ENCODE results near the gene ALDH7A1.
"Not testable (repeated sequence)": the region's sequence is repeated elsewhere in the genome, so short reads cannot be mapped to it uniquely, and the experiment has no call there.

ALDH7A1 gene

GRCh38 chr5:126531543-126532120 lies 63.4 kb downstream of the ALDH7A1 start:
- DNase-seq: no peak

GRCh38 chr5:126527892-126528291 lies 67.1 kb downstream of the ALDH7A1 start:
- no peak for DNase-seq

- DNase-seq: no peak
Observed at GRCh38 chr5:126527158-126527557, 67.9 kb downstream of the ALDH7A1 start.

GRCh38 chr5:126526493-126526892 lies 68.5 kb downstream of the ALDH7A1 start:
- no peak for DNase-seq

GRCh38 chr5:126525630-126526245 lies 69.3 kb downstream of the ALDH7A1 start:
- DNase-seq: no peak

- no peak for DNase-seq
Observed at GRCh38 chr5:126523818-126524510, 71.1 kb downstream of the ALDH7A1 start.

GRCh38 chr5:126521130-126521529 lies 73.9 kb downstream of the ALDH7A1 start:
- DNase-seq: no peak

GRCh38 chr5:126520593-126520953 lies 74.4 kb downstream of the ALDH7A1 start:
- no peak for DNase-seq

GRCh38 chr5:126519637-126520592 lies 75.1 kb downstream of the ALDH7A1 start:
- no peak for DNase-seq

GRCh38 chr5:126519223-126519622 lies 75.8 kb downstream of the ALDH7A1 start:
- DNase-seq: not testable (repeated sequence)

GRCh38 chr5:126516852-126517251 lies 78.2 kb downstream of the ALDH7A1 start:
- no peak for DNase-seq

- no peak for DNase-seq
Observed at GRCh38 chr5:126516133-126516532, 78.9 kb downstream of the ALDH7A1 start.

- no peak for DNase-seq
Observed at GRCh38 chr5:126515337-126515736, 79.7 kb downstream of the ALDH7A1 start.

- no peak for DNase-seq
Observed at GRCh38 chr5:126514558-126515141, 80.4 kb downstream of the ALDH7A1 start.

GRCh38 chr5:126514131-126514557 lies 80.9 kb downstream of the ALDH7A1 start:
- DNase-seq: no peak

GRCh38 chr5:126513703-126514102 lies 81.3 kb downstream of the ALDH7A1 start:
- DNase-seq: no peak

- DNase-seq: no peak
Observed at GRCh38 chr5:126513302-126513701, 81.7 kb downstream of the ALDH7A1 start.

GRCh38 chr5:126512451-126512850 lies 82.6 kb downstream of the ALDH7A1 start:
- no peak for DNase-seq

- DNase-seq: no peak
Observed at GRCh38 chr5:126511961-126512360, 83.1 kb downstream of the ALDH7A1 start.

- DNase-seq: no peak
Observed at GRCh38 chr5:126509339-126509738, 85.7 kb downstream of the ALDH7A1 start.

- peak in 1 of 2 donors; percentile 24 for DNase-seq
Observed at GRCh38 chr5:126508962-126509279, 86.1 kb downstream of the ALDH7A1 start.

- DNase-seq: no peak
Observed at GRCh38 chr5:126508251-126508961, 86.6 kb downstream of the ALDH7A1 start.
